HepG2 (cell line): ENCODE results near the gene HECTD1. TPM values are rescaled to one million over a fixed set of nuclear protein-coding genes. Genes with fewer than 3 reads are reported as not detected.
A peak's percentile ranks its signal among the peaks of the same experiment; 100 is the strongest.

ENCODE experiments used
- ATM ChIP-seq: fragments of 450-650 bp; IDR thresholded peaks from 2 replicates; pipeline ENCODE4 v1.7.1; 2017; ENCODE audit warnings: mild to moderate bottlenecking, borderline replicate concordance
- ELK4 ChIP-seq: sonication (generic); formaldehyde crosslinking; IDR thresholded peaks from 2 replicates; pipeline ENCODE4 v1.9.0; 2021; ENCODE audit warnings: missing genetic modification reagents, borderline replicate concordance
- ETS1 ChIP-seq: sonication (generic); formaldehyde crosslinking; IDR thresholded peaks from 2 replicates; pipeline ENCODE4 v1.4.0; 2020; ENCODE audit warnings: missing genetic modification reagents
- FOXC1 ChIP-seq: sonication (generic); formaldehyde crosslinking; IDR thresholded peaks from 2 replicates; pipeline ENCODE4 v1.8.0; 2022; ENCODE audit warnings: mild to moderate bottlenecking, missing genetic modification reagents, borderline replicate concordance
- GATA4 ChIP-seq: sonication (generic); IDR thresholded peaks from 2 replicates; pipeline ENCODE4 v1.6.1; 2016; ENCODE audit warnings: antibody characterized with exemption, low read depth, borderline replicate concordance
- GFI1 ChIP-seq: sonication (generic); formaldehyde crosslinking; IDR thresholded peaks from 2 replicates; pipeline ENCODE4 v1.5.0; 2020; ENCODE audit warnings: missing genetic modification reagents, mild to moderate bottlenecking, borderline replicate concordance
- GMEB2 ChIP-seq: IDR thresholded peaks from 2 replicates; pipeline ENCODE4 v1.6.1; 2016; ENCODE audit warnings: missing biosample characterization, missing genetic modification reagents, low read depth
- JARID2 ChIP-seq: sonication (generic); formaldehyde crosslinking; IDR thresholded peaks from 2 replicates; pipeline ENCODE4 v1.8.1; 2023; ENCODE audit warnings: missing genetic modification reagents, inconsistent platforms; ENCODE audit not compliant: insufficient replicate concordance
- MTERF4 ChIP-seq: sonication (generic); formaldehyde crosslinking; IDR thresholded peaks from 2 replicates; pipeline ENCODE4 v1.8.0; 2023; ENCODE audit warnings: mild to moderate bottlenecking, missing genetic modification reagents
- NFYB ChIP-seq: sonication (generic); formaldehyde crosslinking; IDR thresholded peaks from 2 replicates; pipeline ENCODE4 v1.4.0; 2020; ENCODE audit warnings: missing genetic modification reagents
- PHF21A ChIP-seq: sonication (generic); formaldehyde crosslinking; IDR thresholded peaks from 2 replicates; pipeline ENCODE4 v1.5.0; 2020; ENCODE audit warnings: mild to moderate bottlenecking, missing genetic modification reagents
- RAD51 ChIP-seq: fragments of 450-650 bp; IDR thresholded peaks from 2 replicates; pipeline ENCODE4 v1.6.1; 2016; ENCODE audit warnings: borderline replicate concordance
- REXO4 ChIP-seq: sonication (generic); formaldehyde crosslinking; IDR thresholded peaks from 2 replicates; pipeline ENCODE4 v1.8.0; 2022; ENCODE audit warnings: missing genetic modification reagents, mild to moderate bottlenecking, borderline replicate concordance
- SALL2 ChIP-seq: sonication (generic); formaldehyde crosslinking; IDR thresholded peaks from 2 replicates; pipeline ENCODE4 v1.8.1; 2023; ENCODE audit warnings: mild to moderate bottlenecking, missing genetic modification reagents, inconsistent platforms
- SCMH1 ChIP-seq: sonication (generic); formaldehyde crosslinking; IDR thresholded peaks from 2 replicates; pipeline ENCODE4 v1.9.0; 2021; ENCODE audit warnings: missing genetic modification reagents, mild to moderate bottlenecking, borderline replicate concordance
- SP1 ChIP-seq, 2 experiments: fragments of 450-650 bp in 1 of 2; sonication (generic) in 1 of 2; formaldehyde crosslinking in 1 of 2; IDR thresholded peaks; 2 replicates each; pipeline versions ENCODE4 v1.4.0 to v1.6.1; 2016 to 2020; ENCODE audit warnings: missing genetic modification reagents in 1 of 2
- ZNF224 ChIP-seq: sonication (generic); formaldehyde crosslinking; IDR thresholded peaks from 2 replicates; pipeline ENCODE4 v1.5.0; 2020; ENCODE audit warnings: mild to moderate bottlenecking, missing genetic modification reagents
- ZNF609 ChIP-seq: sonication (generic); formaldehyde crosslinking; IDR thresholded peaks from 2 replicates; pipeline ENCODE4 v1.4.0; 2020; ENCODE audit warnings: mild to moderate bottlenecking, missing genetic modification reagents, borderline replicate concordance
- polyA plus RNA-seq, 8 experiments: library from polyadenylated mRNA; depleted of rRNA in 3 of 8; stranded (reverse) in 7 of 8; unstranded in 1 of 8; fragments of >200 nt; fragmentation: Illumina TruSeq in 4 of 8; extraction: Trizol in 4 of 8; gene quantifications; 2 replicates each; pipeline versions ENCODE4 v1.2.1 to v1.2.3, GENCODE V29; 2011 to 2016; ENCODE audit warnings: low read depth in 4 of 8, missing spikeins in 1 of 8, mixed read lengths in 1 of 8; ENCODE audit not compliant: insufficient read depth in 1 of 8
- total RNA-seq, 5 experiments: library from RNA; depleted of rRNA; stranded (reverse); fragments of >200 nt; fragmentation: Illumina TruSeq; extraction: Trizol; gene quantifications; 2 replicates each; pipeline ENCODE4 v1.2.3, GENCODE V29; 2016; ENCODE audit warnings: low read depth in 1 of 5

Gene HECTD1
- total and polyA plus RNA-seq, 2 of the 13 experiments (the other 11 are each of a cell fraction or from before 2014, with no cell fraction given) = 312 to 560 TPM

GRCh38 chr14:31229638-31230572 lies 22.3 kb upstream of the HECTD1 start (continued):
- TF ChIP-seq ZNF609 (CRISPR knock-in tag) (peak; percentile 100), ETS1 (CRISPR knock-in tag) (no peak), ELK4 (no peak), SP1 (IDR thresholded peaks at IDR 0.05) (no peak), SP1 (CRISPR knock-in tag; IDR thresholded peaks at IDR 0.05) (peak; percentile 87), ATM (peak; percentile 99), JARID2 (peak; percentile 99), RAD51 (no peak), FOXC1 (CRISPR knock-in tag) (peak; percentile 99), MTERF4 (CRISPR knock-in tag) (peak; percentile 100), GFI1 (CRISPR knock-in tag) (peak; percentile 99), ZNF224 (0 out of 2 replicates have a peak, but pooled peaks have one; percentile 70), REXO4 (no peak), GMEB2 (peak; percentile 86), SCMH1 (CRISPR knock-in tag) (no peak), NFYB (CRISPR knock-in tag) (peak; percentile 90), SALL2 (CRISPR knock-in tag) (peak; percentile 99), PHF21A (CRISPR knock-in tag) (peak; percentile 100), GATA4 (peak; percentile 100)
